COR-L47 (cell line): ENCODE measurements around the gene MYRF.

ENCODE experiments used
- DNase-seq: peaks from one replicate; lab custom pipeline; 2025; lab: John Stamatoyannopoulos, UW

Gene MYRF

GRCh38 chr11:61760946-61761345, 8.5 kb downstream of the MYRF start:
- DNase-seq, result no peak

DNA sequence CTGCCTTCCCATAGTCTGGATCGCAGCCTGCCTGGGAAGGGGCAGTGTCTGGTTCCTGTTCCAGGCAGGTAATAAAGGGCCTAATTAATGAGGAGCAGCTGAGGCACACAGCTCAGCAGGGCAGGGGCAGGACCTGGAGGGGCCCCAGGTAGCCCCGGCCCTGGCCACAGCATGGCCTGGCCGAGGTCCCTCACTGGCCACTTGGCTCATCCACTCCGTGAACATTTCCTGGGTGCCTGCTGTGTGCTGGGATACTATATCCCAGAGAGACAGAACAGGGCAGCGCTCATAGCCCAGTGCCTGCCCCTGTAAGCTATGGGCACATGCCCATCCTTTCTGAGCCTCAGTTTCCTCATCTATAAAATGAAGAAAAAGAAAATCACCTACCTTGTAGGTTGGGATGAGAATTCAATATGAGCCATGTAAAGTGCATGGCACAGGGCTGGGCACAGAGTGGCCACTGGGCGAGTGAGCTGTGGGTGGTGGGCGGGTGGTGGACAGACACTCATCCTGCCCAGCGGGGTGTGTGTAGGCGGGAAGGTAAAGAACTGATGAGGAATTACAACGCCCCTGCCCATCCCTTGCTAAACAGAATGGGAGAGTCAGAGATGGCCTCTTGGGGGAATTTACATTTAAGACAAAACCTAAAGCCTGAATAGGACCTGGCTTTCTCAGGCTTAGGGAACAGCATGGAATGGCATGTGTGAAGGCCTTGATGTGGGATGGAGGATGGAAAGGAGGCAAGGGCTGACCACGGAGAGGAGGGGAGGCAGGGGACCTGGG, 9.2 kb downstream of the MYRF start:
- DNase-seq, result no peak

GRCh38 chr11:61762223-61762615, 9.8 kb downstream of the MYRF start:
- no peak for DNase-seq

GRCh38 chr11:61762798-61763197, 10.4 kb downstream of the MYRF start:
- DNase-seq, result no peak

- DNase-seq, result no peak
These were observed 11.6 kb downstream of the MYRF start for GRCh38 chr11:61763930-61764605.

- DNase-seq, result no peak
These were observed 12.3 kb downstream of the MYRF start for GRCh38 chr11:61764606-61765260.

- DNase-seq, result no peak
These were observed 13.3 kb downstream of the MYRF start for GRCh38 chr11:61765550-61766253.

- no peak for DNase-seq
These were observed 14.0 kb downstream of the MYRF start for GRCh38 chr11:61766353-61766841.

GRCh38 chr11:61768376-61769076, 16.1 kb downstream of the MYRF start:
- no peak for DNase-seq

- DNase-seq, result no peak
These were observed 16.9 kb downstream of the MYRF start for GRCh38 chr11:61769169-61769920.

DNA sequence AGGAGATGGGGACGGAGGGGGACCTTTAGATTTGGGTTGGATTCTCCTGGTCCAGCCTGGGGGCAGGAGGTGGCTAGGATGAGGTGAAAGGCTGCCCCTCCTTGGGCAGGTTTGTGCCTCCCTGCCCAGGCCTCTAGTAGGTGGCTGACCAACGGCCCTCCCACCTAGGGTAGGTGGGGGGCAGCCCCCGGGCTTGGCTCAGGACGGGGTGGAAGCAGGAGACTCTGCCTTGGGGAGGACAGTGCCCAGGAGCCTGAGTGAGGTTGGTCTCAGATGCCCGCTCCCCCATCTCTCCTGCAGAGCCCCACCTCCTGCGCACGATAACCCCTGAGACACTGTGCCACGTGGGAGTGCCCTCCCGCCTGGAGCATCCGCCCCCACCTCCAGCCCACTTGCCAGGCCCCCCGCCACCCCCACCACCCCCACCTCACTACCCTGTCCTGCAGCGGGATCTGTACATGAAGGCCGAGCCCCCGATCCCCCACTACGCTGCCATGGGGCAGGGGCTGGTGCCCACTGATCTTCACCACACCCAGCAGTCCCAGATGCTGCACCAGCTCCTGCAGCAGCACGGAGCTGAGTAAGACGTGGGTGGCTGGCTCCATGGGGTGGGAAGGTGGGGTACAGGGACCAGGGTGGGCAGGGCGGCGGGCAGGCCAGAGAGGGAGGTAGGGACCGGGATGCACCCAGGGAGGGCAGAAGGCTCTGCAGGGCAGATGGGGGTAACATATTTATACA, 17.7 kb downstream of the MYRF start:
- no peak for DNase-seq

DNA sequence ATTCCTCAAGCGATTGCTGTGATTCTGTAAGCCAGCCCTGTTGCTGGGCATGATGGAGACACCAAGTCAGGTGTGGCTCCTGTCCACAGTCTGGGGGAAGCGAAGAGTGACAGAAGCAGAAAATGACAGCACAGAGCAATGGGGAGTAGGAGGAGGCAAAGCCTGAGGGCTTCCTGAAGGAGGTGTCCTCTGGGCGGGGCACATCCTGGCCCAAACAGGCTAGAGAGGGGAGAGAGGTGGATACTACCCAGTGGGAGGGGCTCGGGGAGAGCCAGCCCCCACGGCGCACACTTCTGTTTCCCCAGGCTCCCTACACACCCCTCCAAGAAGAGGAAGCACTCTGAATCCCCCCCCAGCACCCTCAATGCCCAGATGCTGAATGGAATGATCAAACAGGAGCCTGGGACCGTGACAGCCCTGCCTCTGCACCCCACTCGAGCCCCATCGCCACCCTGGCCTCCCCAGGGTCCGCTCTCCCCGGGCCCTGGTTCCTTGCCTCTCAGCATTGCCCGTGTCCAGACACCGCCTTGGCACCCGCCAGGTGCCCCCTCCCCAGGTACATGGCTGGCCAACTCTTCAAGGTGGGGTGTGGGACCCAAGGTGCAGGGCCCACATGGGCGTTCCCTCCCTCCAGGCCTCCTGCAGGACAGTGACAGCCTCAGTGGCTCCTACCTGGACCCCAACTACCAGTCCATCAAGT, 18.9 kb downstream of the MYRF start:
- DNase-seq, result no peak

GRCh38 chr11:61771985-61772455, 19.6 kb downstream of the MYRF start:
- no peak for DNase-seq

DNA sequence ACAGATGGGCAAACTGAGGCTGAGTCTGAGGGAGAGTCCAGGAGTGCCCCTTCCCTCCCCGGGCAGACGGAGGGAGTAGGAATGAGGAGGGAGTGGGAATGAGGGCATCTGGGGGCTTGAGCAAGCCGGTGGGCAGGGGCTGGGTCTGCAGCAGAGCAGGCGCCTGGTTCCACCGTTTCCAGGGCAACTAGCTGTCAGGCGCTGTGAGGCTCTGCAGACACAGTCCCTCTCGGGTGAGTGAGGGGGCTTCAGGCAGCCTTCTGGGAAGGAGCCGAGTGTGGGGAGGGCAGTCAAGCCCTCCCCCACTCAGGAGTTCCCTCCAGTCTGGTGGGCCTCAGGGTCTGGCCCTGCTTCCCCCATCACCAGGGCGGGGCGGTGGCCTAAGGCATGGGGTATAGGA, 20.9 kb downstream of the MYRF start:
- no peak for DNase-seq

DNA sequence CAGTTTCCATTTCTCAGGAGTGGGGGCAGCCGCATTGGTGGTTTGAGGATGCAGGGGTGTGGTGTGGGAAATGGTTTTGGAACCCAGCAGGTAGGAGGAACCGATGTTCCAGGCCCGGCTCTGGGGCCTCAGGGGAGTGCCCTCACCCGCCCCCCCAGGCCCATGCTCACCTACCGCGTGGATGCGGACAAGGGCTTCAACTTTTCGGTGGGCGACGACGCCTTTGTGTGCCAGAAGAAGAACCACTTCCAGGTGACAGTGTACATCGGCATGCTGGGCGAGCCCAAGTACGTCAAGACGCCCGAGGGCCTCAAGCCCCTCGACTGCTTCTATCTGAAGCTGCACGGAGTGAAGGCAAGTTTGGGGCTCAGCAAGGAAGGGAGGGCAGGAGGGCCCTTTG, 21.4 kb downstream of the MYRF start:
- DNase-seq, result no peak

DNA sequence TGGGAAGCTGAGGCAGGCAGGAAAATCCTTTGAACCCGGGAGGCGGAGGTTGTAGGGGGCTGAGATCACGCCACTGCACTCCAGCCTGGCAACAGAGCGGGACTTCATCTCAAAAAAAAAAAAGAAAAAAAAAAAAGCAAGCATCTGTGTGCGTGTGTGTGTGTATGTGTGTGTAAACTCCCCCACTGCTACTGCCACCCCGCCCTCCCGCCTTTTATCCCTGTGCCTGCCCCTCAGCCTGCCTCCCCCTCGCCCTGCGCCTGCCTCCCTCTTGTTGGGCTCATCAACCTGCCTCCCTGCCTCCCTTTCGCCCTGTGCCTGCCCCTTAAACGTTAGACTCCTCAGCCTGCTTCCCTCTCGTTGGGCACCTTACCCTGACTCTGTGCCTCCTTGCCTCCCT, 22.0 kb downstream of the MYRF start:
- DNase-seq, result no peak

- DNase-seq, result no peak
These were observed 22.7 kb downstream of the MYRF start for GRCh38 chr11:61775106-61775505.

- DNase-seq, result no peak
These were observed 23.4 kb downstream of the MYRF start for GRCh38 chr11:61775606-61776554.
